Measurements from ENCODE around the gene NLRP1. TPM values are rescaled to one million over a fixed set of nuclear protein-coding genes. Genes with fewer than 3 reads are reported as not detected.

NLRP1 gene
- polyA plus RNA-seq, 3 donors = 13.2 to 388 (median 17.3) TPM

DNA sequence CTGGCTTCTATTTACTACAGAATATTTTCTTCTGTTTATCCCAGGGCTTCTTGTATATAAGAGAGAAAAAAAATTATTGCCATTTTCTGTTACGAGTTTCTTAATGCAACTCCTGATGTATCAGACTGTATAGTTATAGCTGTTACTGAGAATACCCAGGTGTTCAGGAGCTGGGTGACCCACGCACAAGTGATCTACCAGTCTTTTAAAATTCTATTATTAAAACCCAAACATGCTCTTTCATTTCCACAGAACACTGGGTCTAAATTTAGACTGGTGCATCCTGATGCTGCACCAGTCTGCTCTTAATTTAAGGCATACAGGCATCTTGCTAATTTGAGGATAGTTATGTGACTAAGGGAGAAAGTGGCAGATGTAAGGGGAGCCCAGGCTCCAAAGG, 31.2 kb upstream of the NLRP1 start:
- TF ChIP-seq, protein P1, sequence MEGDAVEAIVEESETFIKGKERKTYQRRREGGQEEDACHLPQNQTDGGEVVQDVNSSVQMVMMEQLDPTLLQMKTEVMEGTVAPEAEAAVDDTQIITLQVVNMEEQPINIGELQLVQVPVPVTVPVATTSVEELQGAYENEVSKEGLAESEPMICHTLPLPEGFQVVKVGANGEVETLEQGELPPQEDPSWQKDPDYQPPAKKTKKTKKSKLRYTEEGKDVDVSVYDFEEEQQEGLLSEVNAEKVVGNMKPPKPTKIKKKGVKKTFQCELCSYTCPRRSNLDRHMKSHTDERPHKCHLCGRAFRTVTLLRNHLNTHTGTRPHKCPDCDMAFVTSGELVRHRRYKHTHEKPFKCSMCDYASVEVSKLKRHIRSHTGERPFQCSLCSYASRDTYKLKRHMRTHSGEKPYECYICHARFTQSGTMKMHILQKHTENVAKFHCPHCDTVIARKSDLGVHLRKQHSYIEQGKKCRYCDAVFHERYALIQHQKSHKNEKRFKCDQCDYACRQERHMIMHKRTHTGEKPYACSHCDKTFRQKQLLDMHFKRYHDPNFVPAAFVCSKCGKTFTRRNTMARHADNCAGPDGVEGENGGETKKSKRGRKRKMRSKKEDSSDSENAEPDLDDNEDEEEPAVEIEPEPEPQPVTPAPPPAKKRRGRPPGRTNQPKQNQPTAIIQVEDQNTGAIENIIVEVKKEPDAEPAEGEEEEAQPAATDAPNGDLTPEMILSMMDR (IDR thresholded peaks at IDR 0.05) = no peak
- Mint-ChIP-seq H3K27me3 (ENCODE audit: low read depth in 3 of 3) (peaks cover 9 to 35% (median 19%) of the 10 kb centered on the region in 3 donors), H3K9me3 (peaks cover 0 to 8% (median 0%) of the 10 kb centered on the region in 7 donors), H3K27ac (no peak overlapping the region), H3K4me3 (no peak overlapping the region), H3K4me1 (peaks cover 25% of the 10 kb centered on the region), H3K36me3 (peaks cover 0 to 3% of the 10 kb centered on the region in 2 donors)
- no peak overlapping the region for H2AFZ ChIP-seq (ENCODE audit: insufficient read depth, low read depth, low read length, poor library complexity, severe bottlenecking)
- no peaks in the 10 kb centered on the region for H3K9me3 ChIP-seq (replicated peaks in 1 of 2; ENCODE audit: control insufficient read depth in 1 of 2, insufficient read depth in 1 of 2, low read length in 2 of 2)
- H3K36me3 ChIP-seq (replicated peaks in 1 of 2; ENCODE audit: control insufficient read depth in 1 of 2, insufficient read depth in 2 of 2, low read length in 2 of 2) = no peaks in the 10 kb centered on the region
- H3K27me3 ChIP-seq (ENCODE audit: control insufficient read depth in 2 of 2, insufficient read depth in 2 of 2, low read length in 2 of 2) = peaks cover 3 to 10% of the 10 kb centered on the region in 2 donors
- intact Hi-C loops (cut with micrococcal nuclease) = no loop called here
- H3K27ac ChIP-seq (ENCODE audit: low read depth in 1 of 2, low read length in 2 of 2) = no peak overlapping the region
- WGBS (ENCODE audit: insufficient coverage) = no CpG with 5 or more reads among the region's 2 CpGs
- no peaks in the 10 kb centered on the region for H3K79me2 ChIP-seq (ENCODE audit: insufficient read depth, low read length)
- no peak overlapping the region for H3K9ac ChIP-seq (ENCODE audit: insufficient read depth, low read length, poor library complexity, severe bottlenecking)
- H3K4me2 ChIP-seq (replicated peaks; ENCODE audit: extremely low read depth, low read length, poor library complexity, severe bottlenecking) = no peak overlapping the region
- H3K4me3 ChIP-seq (replicated peaks in 1 of 3; ENCODE audit: low read depth in 2 of 3, low read length in 3 of 3) = no peak overlapping the region
- H4K20me1 ChIP-seq (ENCODE audit: insufficient read depth, low read length) = no peaks in the 10 kb centered on the region
- DNase-seq = no peak
- H3K4me1 ChIP-seq (ENCODE audit: control insufficient read depth in 1 of 2, insufficient read depth in 2 of 2, low read length in 2 of 2) = peaks cover 25 to 27% of the 10 kb centered on the region in 2 donors

DNA sequence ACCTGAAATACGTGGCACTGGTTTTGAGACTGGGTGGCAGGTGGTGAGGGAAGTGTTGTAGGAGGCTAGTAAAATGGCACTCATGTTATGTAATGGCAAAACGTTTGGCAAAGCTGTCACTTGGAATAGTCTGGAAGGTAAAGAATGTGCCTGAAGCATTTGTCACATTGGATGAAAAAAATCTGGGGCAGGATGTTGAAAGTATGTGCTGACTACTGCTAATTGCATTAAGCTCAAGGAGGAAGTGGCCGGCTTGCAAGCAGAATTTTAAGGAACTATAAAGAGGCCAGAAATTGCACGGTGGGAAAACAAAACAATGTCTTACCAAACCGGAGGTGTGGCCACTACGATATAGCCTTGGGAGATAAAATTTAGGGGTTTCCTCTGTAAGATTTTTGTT, 26.6 kb upstream of the NLRP1 start:
- Histone ChIP-seq H3K4me2 (replicated peaks; ENCODE audit: extremely low read depth, low read length, poor library complexity, severe bottlenecking) (peak overlapping the region; percentile 31), H2AFZ (ENCODE audit: insufficient read depth, low read depth, low read length, poor library complexity, severe bottlenecking) (no peak overlapping the region), H3K79me2 (ENCODE audit: insufficient read depth, low read length) (no peaks in the 10 kb centered on the region), H3K9me3 (replicated peaks in 1 of 2; ENCODE audit: control insufficient read depth in 1 of 2, insufficient read depth in 1 of 2, low read length in 2 of 2) (no peaks in the 10 kb centered on the region), H3K27ac (ENCODE audit: low read depth in 1 of 2, low read length in 2 of 2) (peak overlapping the region; percentile 77), H3K9ac (ENCODE audit: insufficient read depth, low read length, poor library complexity, severe bottlenecking) (no peak overlapping the region), H3K4me1 (ENCODE audit: control insufficient read depth in 1 of 2, insufficient read depth in 2 of 2, low read length in 2 of 2) (peaks cover 38 to 39% of the 10 kb centered on the region in 2 donors), H3K36me3 (replicated peaks in 1 of 2; ENCODE audit: control insufficient read depth in 1 of 2, insufficient read depth in 2 of 2, low read length in 2 of 2) (no peaks in the 10 kb centered on the region), H3K27me3 (ENCODE audit: control insufficient read depth in 2 of 2, insufficient read depth in 2 of 2, low read length in 2 of 2) (no peaks in the 10 kb centered on the region), H3K4me3 (replicated peaks in 1 of 3; ENCODE audit: low read depth in 2 of 3, low read length in 3 of 3) (peak overlapping the region in 1 of 3 experiments; percentile 39), H4K20me1 (ENCODE audit: insufficient read depth, low read length) (no peaks in the 10 kb centered on the region)
- TF ChIP-seq, protein P1 (IDR thresholded peaks at IDR 0.05) = no peak
- peaks cover 38% of the 10 kb centered on the region for H3K4me1 Mint-ChIP-seq
- peaks cover 9 to 35% (median 17%) of the 10 kb centered on the region in 3 donors for H3K27me3 Mint-ChIP-seq (ENCODE audit: low read depth in 3 of 3)
- H3K27ac Mint-ChIP-seq = peak overlapping the region; percentile 83 to 95 (median 92)
- H3K36me3 Mint-ChIP-seq = peaks cover 0 to 9% of the 10 kb centered on the region in 2 donors
- peak overlapping the region in 1 of 2 donors; percentile 62 for H3K4me3 Mint-ChIP-seq
- intact Hi-C loops (cut with micrococcal nuclease) = no loop called here
- 10% methylated on average over 4 of the region's 6 CpGs for WGBS (ENCODE audit: insufficient coverage)
- H3K9me3 Mint-ChIP-seq = peaks cover 0 to 13% (median 1%) of the 10 kb centered on the region in 7 donors
- DNase-seq = peak; percentile 80 to 88 (median 85)

All from CD14-positive monocyte (primary cell).